GM21737 (cell line): ENCODE results near the gene WDR54.

Experiments
- ATAC-seq: cut with Tn5 transposase; IDR thresholded peaks from one replicate; pipeline ENCODE4 v1.9.1; 2021; ENCODE audit warnings: mild to moderate bottlenecking, moderate library complexity; ENCODE audit not compliant: unreplicated experiment

Gene WDR54

GRCh38 chr2:74421221-74421870 lies at the start of gene WDR54, which contains the start of gene C2orf81:
Gene WDR54 (plus strand): TSS chr2:74421730. CDS start chr2:74422154, 424 bp downstream.
Gene C2orf81 (minus strand): TSS chr2:74421619. CDS start chr2:74421560, 59 bp downstream.
- peak; percentile 86 for ATAC-seq

- no peak for ATAC-seq
These were observed 48.9 kb upstream of the WDR54 start for GRCh38 chr2:74372674-74373073.

- no peak for ATAC-seq
These were observed 48.3 kb upstream of the WDR54 start for GRCh38 chr2:74373221-74373676.

GRCh38 chr2:74373985-74374384 lies 47.5 kb upstream of the WDR54 start:
- ATAC-seq, result no peak

- ATAC-seq, result no peak
These were observed 46.9 kb upstream of the WDR54 start for GRCh38 chr2:74374509-74375205.

- ATAC-seq, result no peak
These were observed 45.7 kb upstream of the WDR54 start for GRCh38 chr2:74375838-74376237.

GRCh38 chr2:74378007-74378406 lies 43.5 kb upstream of the WDR54 start:
- ATAC-seq, result no peak

- no peak for ATAC-seq
These were observed 41.4 kb upstream of the WDR54 start, which contains the start of gene DCTN1 for GRCh38 chr2:74379851-74380789. Gene DCTN1 (minus strand): TSS chr2:74380311. CDS start chr2:74380037, 274 bp downstream.

GRCh38 chr2:74381751-74382150 lies 39.8 kb upstream of the WDR54 start:
- no peak for ATAC-seq

- no peak for ATAC-seq
These were observed 38.3 kb upstream of the WDR54 start for GRCh38 chr2:74383254-74383653.

- no peak for ATAC-seq
These were observed 37.5 kb upstream of the WDR54 start for GRCh38 chr2:74384051-74384450.

- ATAC-seq, result no peak
These were observed 36.1 kb upstream of the WDR54 start for GRCh38 chr2:74385396-74385795.

GRCh38 chr2:74387346-74387745 lies 34.2 kb upstream of the WDR54 start:
- no peak for ATAC-seq

- no peak for ATAC-seq
These were observed 30.9 kb upstream of the WDR54 start for GRCh38 chr2:74390606-74391005.

GRCh38 chr2:74391209-74391579 lies 30.3 kb upstream of the WDR54 start:
- ATAC-seq, result no peak

GRCh38 chr2:74391580-74392448 lies 29.7 kb upstream of the WDR54 start:
- peak; percentile 74 for ATAC-seq

GRCh38 chr2:74392449-74392743 lies 29.1 kb upstream of the WDR54 start:
- no peak for ATAC-seq

- no peak for ATAC-seq
These were observed 28.0 kb upstream of the WDR54 start for GRCh38 chr2:74393525-74393924.

- ATAC-seq, result no peak
These were observed 25.4 kb upstream of the WDR54 start for GRCh38 chr2:74396149-74396548.

GRCh38 chr2:74399785-74400184 lies 21.7 kb upstream of the WDR54 start:
- ATAC-seq, result no peak
